Adipocyte (in vitro differentiated cells): ENCODE measurements around the gene EXOC3L1.

Source experiments
- DNase-seq: peaks from one replicate; pipeline ENCODE4 v3.0.0-alpha.2; 2015; ENCODE audit warnings: low read depth
- H3K27me3 ChIP-seq: replicated peaks from 2 replicates; pipeline ENCODE4 v1.7.0; 2013; ENCODE audit warnings: mild to moderate bottlenecking, low read length, moderate library complexity; ENCODE audit not compliant: control insufficient read depth, insufficient read depth
- H3K36me3 ChIP-seq: 2 replicates; pipeline ENCODE4 v1.7.0; 2013; ENCODE audit warnings: low read length, mild to moderate bottlenecking, moderate library complexity; ENCODE audit not compliant: control insufficient read depth, insufficient read depth, severe bottlenecking
- H3K4me1 ChIP-seq: 2 replicates; pipeline ENCODE4 v1.7.0; 2013; ENCODE audit warnings: mild to moderate bottlenecking, low read length, moderate library complexity; ENCODE audit not compliant: control insufficient read depth, insufficient read depth
- H3K4me3 ChIP-seq: 2 replicates; pipeline ENCODE4 v1.7.0; 2013; ENCODE audit warnings: mild to moderate bottlenecking, low read length, moderate library complexity
- H3K9ac ChIP-seq: 2 replicates; pipeline ENCODE4 v1.7.0; 2013; ENCODE audit warnings: mild to moderate bottlenecking, low read length, moderate library complexity
- H3K9me3 ChIP-seq: 2 replicates; pipeline ENCODE4 v1.7.0; 2013; ENCODE audit warnings: mild to moderate bottlenecking, low read length, moderate library complexity; ENCODE audit not compliant: control insufficient read depth

EXOC3L1 gene, protein sequence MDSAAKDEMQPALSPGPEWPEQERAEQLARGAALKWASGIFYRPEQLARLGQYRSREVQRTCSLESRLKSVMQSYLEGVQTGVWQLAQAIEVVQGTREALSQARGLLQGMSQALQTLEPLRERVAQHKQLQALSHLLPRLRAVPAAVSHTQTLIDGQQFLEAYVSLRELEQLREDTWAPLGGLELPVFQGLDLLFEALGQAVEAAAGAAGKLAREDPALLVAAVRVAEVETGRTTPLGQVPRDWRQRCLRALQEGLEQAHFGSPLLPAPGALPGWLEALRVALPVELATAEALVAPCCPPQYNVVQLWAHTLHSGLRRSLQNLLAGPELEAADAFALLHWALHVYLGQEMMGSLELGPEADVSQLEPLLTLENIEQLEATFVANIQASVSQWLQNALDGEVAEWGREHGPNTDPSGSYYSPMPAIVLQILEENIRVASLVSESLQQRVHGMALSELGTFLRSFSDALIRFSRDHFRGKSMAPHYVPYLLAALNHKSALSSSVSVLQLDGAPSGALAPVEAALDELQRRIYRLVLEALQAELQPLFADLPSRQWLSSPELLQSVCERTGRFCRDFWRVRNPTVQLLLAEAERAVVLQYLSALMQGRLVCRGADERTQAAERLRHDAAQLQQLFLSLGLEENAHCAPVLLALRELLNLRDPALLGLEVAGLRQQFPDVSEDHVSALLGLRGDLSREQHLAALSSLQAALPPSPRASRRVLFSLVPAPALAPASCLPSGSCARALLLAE

DNA sequence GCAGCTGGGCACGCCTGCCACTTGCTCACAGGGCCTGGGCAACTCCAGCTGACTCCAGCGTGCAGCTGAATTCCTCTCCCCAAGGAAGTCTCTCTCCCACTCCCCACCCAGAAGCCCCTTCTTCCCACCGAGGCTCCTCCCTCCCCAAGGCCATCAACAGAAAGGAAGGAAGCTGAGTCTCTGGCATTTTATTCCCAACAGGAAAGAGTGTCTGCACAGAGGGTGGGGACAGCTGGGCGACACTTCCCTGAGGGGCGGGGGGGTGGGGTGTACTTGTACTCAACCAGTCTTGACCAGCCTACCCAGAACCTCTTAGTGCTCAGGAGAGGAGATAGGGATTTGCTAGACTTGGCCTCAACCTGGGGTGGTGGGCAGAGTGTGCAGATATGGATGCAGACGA is at the start of gene EXOC3L1:
Gene EXOC3L1 (minus strand): TSS at position 96 of the 400 bp plus-strand sequence. CDS start 460 bp downstream, outside the sequence.
- H3K4me1 ChIP-seq: peaks cover 24% of the 10 kb centered on the region
- no peak within 1 kb of the TSS for H3K4me3 ChIP-seq

DNA sequence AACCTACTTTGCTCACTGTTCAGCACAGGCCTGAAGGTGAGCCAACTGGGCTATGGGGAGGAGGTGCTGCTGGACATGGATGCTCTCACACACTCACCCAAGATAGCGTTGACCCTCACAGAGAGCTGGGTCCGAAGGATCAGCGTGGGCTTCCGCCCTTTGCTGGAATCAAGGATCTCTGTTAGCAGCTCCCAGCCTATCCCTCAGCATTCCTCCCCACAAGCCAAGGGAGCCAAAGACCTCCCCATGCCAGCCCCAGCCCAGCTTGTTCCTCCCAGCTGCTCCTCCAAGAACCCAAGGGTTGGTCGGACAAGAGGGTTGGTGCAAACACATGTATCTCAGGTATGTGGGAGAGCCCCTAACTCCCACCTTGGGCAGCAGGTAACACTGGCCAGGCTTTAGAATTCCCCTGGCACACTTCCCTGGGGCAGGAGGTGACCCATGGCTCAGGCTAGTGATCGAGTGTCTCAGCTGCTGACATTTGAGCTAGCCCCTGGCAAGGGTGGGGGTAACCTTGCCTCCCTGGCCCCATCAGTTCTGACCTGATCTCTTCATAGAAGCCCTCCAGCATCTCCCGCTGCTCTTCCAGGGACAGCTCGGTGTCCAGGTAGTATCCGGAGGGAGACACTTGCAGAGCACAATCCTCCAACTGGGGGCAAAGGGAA is 49.0 kb upstream of the EXOC3L1 start:
- no peaks in the 10 kb centered on the region for H3K27me3 ChIP-seq
- no peak for DNase-seq
- peaks cover 38% of the 10 kb centered on the region for H3K4me1 ChIP-seq
- H3K4me3 ChIP-seq: no peak overlapping the region
- no peak overlapping the region for H3K9ac ChIP-seq
- no peaks in the 10 kb centered on the region for H3K9me3 ChIP-seq
- H3K36me3 ChIP-seq: peaks cover 54% of the 10 kb centered on the region

More for the DNA sequence above, at the start of gene EXOC3L1:
- Histone ChIP-seq H3K9ac (no peak within 1 kb of the TSS), H3K27me3 (no peaks in the 10 kb centered on the region), H3K36me3 (peaks cover 15% of the 10 kb centered on the region), H3K9me3 (no peaks in the 10 kb centered on the region)
- no peak for DNase-seq

DNA sequence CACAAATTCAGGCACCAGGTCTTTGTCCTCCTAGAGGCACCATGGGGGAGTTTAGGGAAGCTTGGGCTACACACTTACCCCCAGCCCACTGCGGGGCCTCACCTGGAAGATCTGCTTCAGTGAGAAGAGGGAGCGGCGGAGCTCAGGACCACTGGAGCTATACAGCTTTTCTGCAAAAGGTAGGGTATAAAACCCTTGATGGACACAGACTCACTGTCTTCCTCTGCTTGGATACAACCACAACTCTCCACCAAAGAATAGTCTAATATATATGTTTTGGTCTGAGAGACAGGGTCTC is 48.3 kb upstream of the EXOC3L1 start:
- Histone ChIP-seq H3K9ac (no peak overlapping the region), H3K4me1 (peaks cover 31% of the 10 kb centered on the region), H3K27me3 (no peaks in the 10 kb centered on the region), H3K36me3 (peaks cover 58% of the 10 kb centered on the region), H3K4me3 (no peak overlapping the region), H3K9me3 (no peaks in the 10 kb centered on the region)
- DNase-seq: no peak

DNA sequence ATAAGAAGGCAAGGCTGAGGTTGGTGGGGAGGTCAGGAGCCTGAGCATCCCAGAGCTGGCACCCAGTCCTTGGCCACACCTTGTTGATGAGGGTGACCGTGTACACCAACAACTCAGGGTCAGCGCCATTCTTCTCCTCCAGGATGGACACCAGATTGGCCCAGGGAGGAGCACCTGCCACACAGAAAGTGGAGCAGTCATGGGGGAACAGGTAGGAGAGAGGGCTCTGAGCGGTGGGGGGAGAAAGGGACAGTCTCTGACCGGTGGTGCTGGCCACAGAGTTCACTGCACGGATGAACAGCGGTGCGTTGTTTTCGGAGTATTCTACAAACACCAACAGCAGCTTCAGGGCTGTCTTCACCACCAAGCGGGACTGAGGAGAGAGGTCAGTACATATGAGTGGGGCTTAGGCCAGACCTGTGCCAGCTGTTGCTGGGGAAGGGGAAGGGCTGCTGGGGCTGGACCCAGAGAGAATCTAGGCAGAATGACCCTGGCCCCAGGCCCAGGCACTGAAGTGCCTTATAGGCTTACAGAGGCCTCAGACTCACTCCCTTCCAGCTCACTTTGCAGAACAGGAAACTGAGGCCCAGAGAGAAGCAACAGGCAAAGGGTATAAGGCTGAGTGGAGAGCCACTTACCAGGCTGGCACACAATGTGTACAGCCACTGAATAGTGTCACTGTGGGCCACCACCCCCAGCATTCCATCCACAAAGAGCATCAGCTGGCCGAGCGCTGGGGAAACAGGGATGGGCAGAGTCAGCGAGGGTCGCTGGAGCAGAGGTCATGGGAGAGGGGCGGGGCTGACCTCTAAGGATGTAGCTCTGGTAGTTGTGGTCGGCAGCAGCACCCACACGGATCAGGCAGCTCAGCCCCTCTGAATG is 47.7 kb upstream of the EXOC3L1 start:
- Histone ChIP-seq H3K36me3 (peaks cover 60% of the 10 kb centered on the region), H3K4me1 (peaks cover 27% of the 10 kb centered on the region), H3K9me3 (no peaks in the 10 kb centered on the region), H3K4me3 (no peak overlapping the region), H3K27me3 (no peaks in the 10 kb centered on the region), H3K9ac (no peak overlapping the region)
- no peak for DNase-seq

DNA sequence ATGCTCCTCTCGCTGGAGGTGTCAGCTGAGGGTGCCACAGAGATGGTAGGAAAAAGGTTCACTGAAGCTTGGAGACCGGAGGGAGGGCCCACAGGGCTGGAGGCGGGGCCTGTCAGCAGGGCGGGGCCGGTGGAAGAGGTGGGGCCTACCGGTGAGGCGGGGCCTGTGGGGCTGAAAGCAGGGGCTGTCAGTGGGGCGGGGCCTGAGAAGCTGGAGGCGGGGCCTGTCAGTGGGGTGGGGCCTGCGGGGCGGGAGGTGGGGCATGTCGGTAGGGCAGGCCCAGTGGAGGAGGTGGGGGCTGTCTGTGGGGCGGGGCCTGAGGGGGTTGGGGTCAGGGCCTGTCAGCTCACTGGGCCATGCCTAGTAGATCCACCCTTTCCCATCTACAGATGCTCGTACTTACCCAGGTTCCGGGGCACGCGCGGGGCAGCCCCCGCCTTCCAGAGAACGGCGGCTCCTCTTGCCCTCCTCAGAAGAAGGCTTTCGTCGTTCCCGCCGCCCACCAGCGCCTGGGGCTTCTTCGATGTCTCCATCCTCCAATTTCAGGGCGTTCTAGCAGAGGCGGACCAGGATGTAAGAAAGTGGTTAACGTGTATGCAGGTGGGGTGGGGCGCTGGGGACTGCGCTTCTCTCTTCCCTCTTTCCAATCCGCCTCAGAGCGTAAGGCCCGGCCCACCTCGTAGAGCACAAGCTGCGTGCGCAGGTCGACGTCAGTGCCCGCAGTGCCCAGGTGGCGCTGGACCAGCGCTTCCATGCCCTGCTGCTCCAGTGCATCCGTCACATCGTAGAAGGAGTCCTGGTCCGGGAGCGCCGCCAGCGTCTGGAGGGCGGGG is 46.8 kb upstream of the EXOC3L1 start:
- no peak overlapping the region for H3K4me3 ChIP-seq

DNA sequence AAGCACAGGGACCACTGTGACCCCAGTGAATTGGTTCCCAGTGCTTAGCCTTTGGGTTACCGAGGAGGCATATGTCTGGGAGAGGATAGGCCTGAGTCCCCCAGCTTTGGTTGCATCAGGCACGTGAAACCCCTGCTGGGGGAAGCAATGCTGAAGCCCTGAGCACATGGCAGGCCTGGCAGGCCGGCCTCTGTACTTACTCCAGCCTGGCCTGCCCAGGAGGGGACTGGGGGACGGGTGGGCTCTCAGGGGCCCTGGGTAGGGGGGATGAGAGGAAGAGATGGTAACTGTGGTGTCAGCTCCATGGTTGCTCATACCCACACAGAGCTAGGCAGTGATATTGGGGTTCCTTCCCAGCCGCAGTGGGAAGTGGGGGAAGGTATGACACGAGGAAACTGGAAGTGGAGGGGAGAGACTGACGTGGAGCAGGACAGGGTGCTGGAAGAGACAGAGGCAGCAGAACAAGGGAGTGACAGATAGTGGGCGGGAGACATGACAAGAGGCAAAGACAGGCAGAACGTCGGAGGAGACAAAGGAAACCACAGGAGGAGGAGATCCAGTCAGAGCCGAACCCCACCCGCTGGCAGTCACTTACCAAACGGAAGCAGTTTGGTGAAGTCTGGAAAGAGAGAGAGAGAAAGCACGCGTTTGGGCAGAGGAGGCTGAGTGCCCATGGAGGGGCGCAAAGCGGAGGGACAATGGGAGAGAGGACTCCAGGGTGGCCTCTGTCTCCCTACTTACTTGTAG is 46.1 kb upstream of the EXOC3L1 start:
- DNase-seq: no peak
- H3K4me1 ChIP-seq: peaks cover 11% of the 10 kb centered on the region
- no peak overlapping the region for H3K4me3 ChIP-seq
- no peaks in the 10 kb centered on the region for H3K9me3 ChIP-seq
- H3K9ac ChIP-seq: peak overlapping the region; percentile 20
- H3K27me3 ChIP-seq: no peaks in the 10 kb centered on the region
- peaks cover 71% of the 10 kb centered on the region for H3K36me3 ChIP-seq

More for the DNA sequence above, 46.8 kb upstream of the EXOC3L1 start:
- Histone ChIP-seq H3K36me3 (peaks cover 63% of the 10 kb centered on the region), H3K4me1 (peaks cover 18% of the 10 kb centered on the region), H3K9me3 (no peaks in the 10 kb centered on the region), H3K27me3 (no peaks in the 10 kb centered on the region), H3K9ac (no peak overlapping the region)
- DNase-seq: peak; percentile 76

DNA sequence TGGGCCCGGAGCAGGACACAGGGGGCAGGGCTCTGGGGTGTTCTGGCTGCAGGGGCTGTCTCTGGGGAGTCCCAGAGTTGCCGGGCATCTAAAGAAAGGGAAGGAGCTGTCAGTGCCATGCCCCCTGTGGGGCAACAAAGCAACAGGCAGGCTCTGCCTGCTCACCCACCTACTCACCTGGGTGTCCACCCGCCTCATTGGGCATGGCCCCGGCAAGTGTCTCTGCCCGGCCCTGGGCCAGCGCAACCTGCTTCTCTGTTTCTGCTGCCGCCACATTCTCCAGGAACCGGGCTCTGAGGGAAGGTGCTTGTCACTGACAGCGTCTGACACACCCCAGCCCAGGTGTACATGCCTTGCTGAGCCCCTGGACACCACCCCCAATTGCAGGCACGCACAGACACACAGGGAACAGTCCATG is 44.3 kb upstream of the EXOC3L1 start:
- no peak for DNase-seq
- H3K9ac ChIP-seq: no peak overlapping the region
- no peaks in the 10 kb centered on the region for H3K27me3 ChIP-seq
- H3K4me3 ChIP-seq: no peak overlapping the region
- peaks cover 85% of the 10 kb centered on the region for H3K36me3 ChIP-seq
- H3K9me3 ChIP-seq: no peaks in the 10 kb centered on the region
- H3K4me1 ChIP-seq: no peaks in the 10 kb centered on the region

DNA sequence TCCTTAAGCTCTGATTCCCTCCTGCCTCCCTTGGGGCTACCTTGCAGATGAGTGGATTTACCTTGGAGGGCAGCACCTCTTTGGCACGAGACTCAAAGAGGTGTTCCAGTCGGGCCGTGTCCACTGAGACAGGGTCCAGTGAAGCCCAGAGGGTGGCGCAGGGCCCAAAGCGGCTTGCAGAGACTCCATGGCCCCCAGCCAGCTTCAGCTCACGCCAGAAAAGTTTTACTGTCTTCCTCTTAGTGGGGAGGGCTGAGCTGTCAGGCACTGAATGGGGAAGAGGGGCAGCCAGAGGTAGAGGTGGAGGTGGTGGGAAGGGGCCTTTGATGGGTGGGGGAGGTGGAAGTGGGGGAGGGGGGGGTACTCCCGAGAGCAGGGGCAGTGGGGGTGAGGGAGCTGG is 43.7 kb upstream of the EXOC3L1 start:
- peaks cover 85% of the 10 kb centered on the region for H3K36me3 ChIP-seq

DNA sequence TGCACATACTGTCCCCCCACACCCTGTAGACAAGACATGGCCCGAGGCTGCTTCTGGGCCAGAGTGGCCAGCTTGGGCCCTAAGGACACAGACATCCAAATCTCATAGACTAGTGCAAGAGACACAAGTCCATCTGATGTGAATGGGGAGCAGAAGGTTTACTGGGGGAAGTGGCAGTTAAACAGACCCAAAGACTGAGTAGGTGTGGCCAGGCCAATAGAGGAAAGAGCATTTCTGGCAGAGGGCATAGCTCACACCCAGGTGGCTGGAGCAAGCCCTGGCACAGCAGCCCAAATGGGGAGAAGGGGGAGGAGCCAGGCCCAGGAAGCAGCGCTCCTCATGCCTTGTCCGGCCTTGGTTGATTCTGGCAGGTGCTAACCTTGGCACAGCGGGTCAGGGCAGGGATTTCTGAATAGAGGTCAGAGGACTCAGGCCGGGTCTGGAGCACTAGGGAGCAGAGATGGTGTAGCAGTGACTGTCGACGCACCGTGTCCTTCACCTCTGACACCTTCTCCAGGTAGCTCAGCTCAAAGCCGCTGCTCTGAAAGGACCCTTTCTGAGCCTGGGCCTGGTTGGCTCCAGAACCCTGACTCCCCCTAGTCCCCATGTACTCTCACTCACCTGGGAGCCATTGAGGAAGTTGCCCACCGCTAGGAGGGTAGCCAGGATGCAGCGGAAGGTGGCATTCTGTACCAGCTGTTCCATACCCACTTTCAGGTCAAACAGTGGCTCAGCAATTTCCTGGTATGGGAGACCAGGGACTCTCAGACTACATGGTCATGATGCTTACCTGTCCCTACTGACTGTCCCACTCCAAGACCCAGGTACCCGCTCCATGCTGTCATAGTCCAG is 41.1 kb upstream of the EXOC3L1 start:
- H3K9ac ChIP-seq: no peak overlapping the region
- H3K4me3 ChIP-seq: no peak overlapping the region
- H3K9me3 ChIP-seq: no peaks in the 10 kb centered on the region
- H3K4me1 ChIP-seq: peaks cover 14% of the 10 kb centered on the region
- peaks cover 68% of the 10 kb centered on the region for H3K36me3 ChIP-seq
- no peaks in the 10 kb centered on the region for H3K27me3 ChIP-seq
- DNase-seq: no peak

More for the DNA sequence above, 43.7 kb upstream of the EXOC3L1 start:
- no peaks in the 10 kb centered on the region for H3K27me3 ChIP-seq
- no peak overlapping the region for H3K4me3 ChIP-seq
- H3K4me1 ChIP-seq: no peaks in the 10 kb centered on the region
- no peak overlapping the region for H3K9ac ChIP-seq
- no peaks in the 10 kb centered on the region for H3K9me3 ChIP-seq
- DNase-seq: no peak
